Right ventricle myocardium inferior (tissue), 1 donor: Measurements from ENCODE around the gene TCTN1. TPM values are rescaled to one million over a fixed set of nuclear protein-coding genes. Genes with fewer than 3 reads are reported as not detected.
"Not testable (repeated sequence)": the region's sequence is repeated elsewhere in the genome, so short reads cannot be mapped to it uniquely, and the experiment has no call there.

Experiments
- ATAC-seq: fragments of 200-7000 bp; cut with Tn5 transposase; one replicate; pipeline ENCODE4 v1.9.1; 2020; ENCODE audit warnings: mild to moderate bottlenecking, moderate library complexity
- DNase-seq: peaks from one replicate; pipeline ENCODE4 v3.0.0; 2021; ENCODE audit errors: missing footprints
- intact Hi-C: fragments of 100-400 bp; cut with DNase I; formaldehyde crosslinking; loops from one replicate; pipeline ENCODE4 v1.11.0; 2022
- total RNA-seq: library from RNA; stranded (reverse); fragmentation: NEBNext Ultra II Directional; extraction: Animal tissue kit (Norgen Biotek cat#: 25700); gene quantifications from one replicate; pipeline ENCODE4 v1.2.1, GENCODE V29; 2021
- donor health status: DM: no; HTN: yes; CAD: no; lungs with severe emphysema.

Gene TCTN1
- total RNA-seq, 1 donor from 2014 or later: 26.9 TPM

- DNase-seq (no peak), ATAC-seq (no peak)
- intact Hi-C loops: no loop called here
Observed at GRCh38 chr12:110616471-110617115, 2.7 kb downstream of the TCTN1 start.

GRCh38 chr12:110619534-110619953, 5.6 kb downstream of the TCTN1 start:
- ATAC-seq: no peak
- intact Hi-C loops: no loop called here
- no peak for DNase-seq

- ATAC-seq (no peak), DNase-seq (no peak)
- intact Hi-C loops: loop anchor here (5.0 kb wide), 1 partner anchor 205 kb away; no protein-coding TSS in a partner anchor
Observed at GRCh38 chr12:110622582-110622981, 8.7 kb downstream of the TCTN1 start.

- DNase-seq (no peak), ATAC-seq (no peak)
- intact Hi-C loops: no loop called here
Observed at GRCh38 chr12:110627500-110628195, 13.7 kb downstream of the TCTN1 start.

- no peak for DNase-seq
- ATAC-seq: no peak
- intact Hi-C loops: no loop called here
Observed at GRCh38 chr12:110635055-110635454, 21.1 kb downstream of the TCTN1 start.

- no peak for ATAC-seq
- intact Hi-C loops: no loop called here
Observed at GRCh38 chr12:110636516-110636915, 22.6 kb downstream of the TCTN1 start.

GRCh38 chr12:110637869-110638441, 24.0 kb downstream of the TCTN1 start:
- no peak for ATAC-seq
- DNase-seq: no peak

More at GRCh38 chr12:110636516-110636915, 22.6 kb downstream of the TCTN1 start:
- DNase-seq: no peak

GRCh38 chr12:110638796-110639195, 24.9 kb downstream of the TCTN1 start:
- DNase-seq (no peak), ATAC-seq (no peak)
- intact Hi-C loops: no loop called here

More at GRCh38 chr12:110637869-110638441, 24.0 kb downstream of the TCTN1 start:
- intact Hi-C loops: no loop called here

GRCh38 chr12:110639336-110640141, 25.6 kb downstream of the TCTN1 start:
- no peak for DNase-seq
- ATAC-seq: no peak
- intact Hi-C loops: loop anchor here (2.0 to 5.0 kb wide), 2 partner anchors 25 to 103 kb away; partner anchors contain the start of genes PPP1CC and TCTN1

GRCh38 chr12:110640275-110641025, 26.5 kb downstream of the TCTN1 start:
- DNase-seq: peak; percentile 81
- intact Hi-C loops: loop anchor here (2.0 to 5.0 kb wide), 2 partner anchors 26 to 102 kb away; partner anchors contain the start of genes PPP1CC and TCTN1
- ATAC-seq: peak; percentile 93

GRCh38 chr12:110641521-110641920, 27.6 kb downstream of the TCTN1 start:
- ATAC-seq (peak; percentile 21), DNase-seq (no peak)
- intact Hi-C loops: loop anchor here (2.0 to 5.0 kb wide), 2 partner anchors 27 to 101 kb away; partner anchors contain the start of genes PPP1CC and TCTN1

GRCh38 chr12:110647631-110648040, 33.7 kb downstream of the TCTN1 start:
- intact Hi-C loops: loop anchor here (5.0 kb wide), 1 partner anchor 35 kb away; no protein-coding TSS in a partner anchor
- ATAC-seq (no peak), DNase-seq (no peak)

GRCh38 chr12:110649341-110649847, 35.5 kb downstream of the TCTN1 start:
- ATAC-seq: no peak
- DNase-seq: no peak
- intact Hi-C loops: loop anchor here (5.0 kb wide), 1 partner anchor 33 kb away; no protein-coding TSS in a partner anchor

- ATAC-seq, intact Hi-C loops, DNase-seq: not testable (repeated sequence)
Observed at GRCh38 chr12:110654238-110654637, 40.3 kb downstream of the TCTN1 start.

- intact Hi-C loops: no loop called here
- DNase-seq (no peak), ATAC-seq (no peak)
Observed at GRCh38 chr12:110656071-110656655, 42.2 kb downstream of the TCTN1 start.

GRCh38 chr12:110657747-110658146, 43.8 kb downstream of the TCTN1 start:
- intact Hi-C loops: no loop called here
- ATAC-seq (peak; percentile 62), DNase-seq (no peak)

GRCh38 chr12:110658242-110658641, 44.3 kb downstream of the TCTN1 start:
- DNase-seq: no peak
- peak; percentile 16 for ATAC-seq
- intact Hi-C loops: no loop called here
